Mesendoderm (in vitro differentiated cells): Measurements from ENCODE around the gene PPIF.

Source experiments
- DNase-seq: peaks from one replicate; pipeline ENCODE4 v3.0.0; 2013
- H2AK5ac ChIP-seq: 2 replicates; pipeline ENCODE4 v1.6.1; 2013; ENCODE audit warnings: low read length, inconsistent platforms
- H2BK120ac ChIP-seq: 2 replicates; pipeline ENCODE4 v1.6.1; 2013; ENCODE audit warnings: low read depth, mild to moderate bottlenecking, low read length, moderate library complexity, mixed read lengths
- H2BK15ac ChIP-seq: replicated peaks from 2 replicates; pipeline ENCODE4 v1.6.1; 2013; ENCODE audit warnings: low read depth, mild to moderate bottlenecking, moderate library complexity
- H2BK5ac ChIP-seq: 2 replicates; pipeline ENCODE4 v1.6.1; 2013; ENCODE audit warnings: low read length, inconsistent platforms
- H3K18ac ChIP-seq: 2 replicates; pipeline ENCODE4 v1.6.1; 2013; ENCODE audit warnings: mild to moderate bottlenecking, low read length, mixed read lengths
- H3K23ac ChIP-seq: one replicate; pipeline ENCODE4 v1.6.1; 2013; ENCODE audit warnings: low read length
- H3K27ac ChIP-seq: 2 replicates; pipeline ENCODE4 v1.5.1; 2013; ENCODE audit warnings: low read depth, mild to moderate bottlenecking, inconsistent platforms, low read length, moderate library complexity
- H3K27me3 ChIP-seq: 2 replicates; pipeline ENCODE4 v1.6.1; 2013; ENCODE audit warnings: low read length, control low read depth, mild to moderate bottlenecking, inconsistent platforms; ENCODE audit not compliant: insufficient read depth, poor library complexity
- H3K36me3 ChIP-seq: 2 replicates; pipeline ENCODE4 v1.6.1; 2013; ENCODE audit warnings: low read length, inconsistent platforms; ENCODE audit not compliant: control insufficient read depth, insufficient read depth
- H3K4ac ChIP-seq: one replicate; pipeline ENCODE4 v1.6.1; 2013; ENCODE audit warnings: low read depth, mild to moderate bottlenecking, low read length, moderate library complexity
- H3K4me1 ChIP-seq: 2 replicates; pipeline ENCODE4 v1.6.1; 2013; ENCODE audit warnings: low read depth, low read length, inconsistent platforms; ENCODE audit not compliant: control insufficient read depth
- H3K4me2 ChIP-seq: 2 replicates; pipeline ENCODE4 v1.6.1; 2013; ENCODE audit warnings: low read length
- H3K4me3 ChIP-seq: 2 replicates; pipeline ENCODE4 v1.5.1; 2013; ENCODE audit warnings: mild to moderate bottlenecking, low read length
- H3K56ac ChIP-seq: one replicate; pipeline ENCODE4 v1.6.1; 2013; ENCODE audit warnings: low read length
- H3K79me1 ChIP-seq: 2 replicates; pipeline ENCODE4 v1.6.1; 2013; ENCODE audit warnings: low read length, inconsistent platforms
- H3K79me2 ChIP-seq: 2 replicates; pipeline ENCODE4 v1.6.1; 2013; ENCODE audit warnings: mild to moderate bottlenecking, low read length; ENCODE audit not compliant: control insufficient read depth, insufficient read depth
- H3K9ac ChIP-seq: 2 replicates; pipeline ENCODE4 v1.6.1; 2013; ENCODE audit warnings: low read length, inconsistent platforms
- H4K5ac ChIP-seq: one replicate; pipeline ENCODE4 v1.6.1; 2013; ENCODE audit warnings: low read length
- H4K8ac ChIP-seq: one replicate; pipeline ENCODE4 v1.6.1; 2013; ENCODE audit warnings: low read depth, mild to moderate bottlenecking, control low read depth, low read length, moderate library complexity
- WGBS: extraction: QIAGEN DNeasy Blood & Tissue Kit; methylation state at CpG from one replicate; pipeline ENCODE4 v1.1.7; 2013; ENCODE audit warnings: low lambda C conversion rate, missing lambda C conversion rate; ENCODE audit not compliant: insufficient coverage; ENCODE audit errors: extremely low coverage; 5-methylcytosine and 5-hydroxymethylcytosine counted together

PPIF gene

GRCh38 chr10:79340646-79341244, 6.5 kb upstream of the PPIF start:
- no peak overlapping the region for H4K8ac ChIP-seq
- no CpG with 5 or more reads among the region's 5 CpGs for WGBS

GRCh38 chr10:79342295-79342761, 4.9 kb upstream of the PPIF start:
- H3K27ac ChIP-seq: no peak overlapping the region
- no peak overlapping the region for H3K18ac ChIP-seq
- no CpG with 5 or more reads among the region's 5 CpGs for WGBS
- no peak overlapping the region for H3K4me2 ChIP-seq
- H3K4ac ChIP-seq: no peak overlapping the region
- no peaks in the 10 kb centered on the region for H3K79me1 ChIP-seq
- DNase-seq: no peak
- no peak overlapping the region for H3K9ac ChIP-seq
- H2BK15ac ChIP-seq: no peak overlapping the region
- H2BK120ac ChIP-seq: no peak overlapping the region
- no peak overlapping the region for H2AK5ac ChIP-seq
- H3K56ac ChIP-seq: no peak overlapping the region
- H3K36me3 ChIP-seq: no peaks in the 10 kb centered on the region
- H3K27me3 ChIP-seq: no peaks in the 10 kb centered on the region
- no peak overlapping the region for H3K4me3 ChIP-seq
- no peaks in the 10 kb centered on the region for H3K4me1 ChIP-seq
- H2BK5ac ChIP-seq: no peak overlapping the region
- no peak overlapping the region for H4K5ac ChIP-seq
- H3K79me2 ChIP-seq: no peaks in the 10 kb centered on the region
- no peak overlapping the region for H4K8ac ChIP-seq
- no peak overlapping the region for H3K23ac ChIP-seq

More at GRCh38 chr10:79340646-79341244, 6.5 kb upstream of the PPIF start:
- no peaks in the 10 kb centered on the region for H3K4me1 ChIP-seq
- no peak overlapping the region for H2BK5ac ChIP-seq
- H3K18ac ChIP-seq: no peak overlapping the region
- H3K36me3 ChIP-seq: no peaks in the 10 kb centered on the region
- H4K5ac ChIP-seq: no peak overlapping the region
- H3K4me2 ChIP-seq: no peak overlapping the region
- no peak overlapping the region for H3K9ac ChIP-seq
- no peak overlapping the region for H2AK5ac ChIP-seq
- no peak overlapping the region for H3K27ac ChIP-seq
- no peak overlapping the region for H3K23ac ChIP-seq
- H3K4ac ChIP-seq: no peak overlapping the region
- no peak overlapping the region for H3K56ac ChIP-seq
- H3K79me1 ChIP-seq: no peaks in the 10 kb centered on the region
- DNase-seq: no peak
- no peaks in the 10 kb centered on the region for H3K27me3 ChIP-seq
- H3K4me3 ChIP-seq: no peak overlapping the region
- no peak overlapping the region for H2BK120ac ChIP-seq
- no peak overlapping the region for H2BK15ac ChIP-seq
- no peaks in the 10 kb centered on the region for H3K79me2 ChIP-seq

- H3K4me1 ChIP-seq: no peaks in the 10 kb centered on the region
- no peak overlapping the region for H3K9ac ChIP-seq
- no peak overlapping the region for H2BK15ac ChIP-seq
- no peaks in the 10 kb centered on the region for H3K79me1 ChIP-seq
- no peak overlapping the region for H4K5ac ChIP-seq
- DNase-seq: no peak
- H3K4ac ChIP-seq: no peak overlapping the region
- H2BK5ac ChIP-seq: no peak overlapping the region
- H3K36me3 ChIP-seq: no peaks in the 10 kb centered on the region
- H3K79me2 ChIP-seq: no peaks in the 10 kb centered on the region
- H2AK5ac ChIP-seq: no peak overlapping the region
- H3K4me3 ChIP-seq: no peak overlapping the region
- H2BK120ac ChIP-seq: no peak overlapping the region
- H3K27me3 ChIP-seq: no peaks in the 10 kb centered on the region
- H4K8ac ChIP-seq: no peak overlapping the region
- H3K23ac ChIP-seq: no peak overlapping the region
- H3K27ac ChIP-seq: no peak overlapping the region
- no peak overlapping the region for H3K56ac ChIP-seq
- H3K18ac ChIP-seq: no peak overlapping the region
- no CpG with 5 or more reads among the region's 10 CpGs for WGBS
- no peak overlapping the region for H3K4me2 ChIP-seq
These were observed 4.3 kb upstream of the PPIF start for GRCh38 chr10:79342811-79343561.

GRCh38 chr10:79344502-79345195, 2.6 kb upstream of the PPIF start:
- H3K23ac ChIP-seq: no peak overlapping the region
- no CpG with 5 or more reads among the region's 3 CpGs for WGBS
- no peak overlapping the region for H3K18ac ChIP-seq

GRCh38 chr10:79345241-79346011, 1.8 kb upstream of the PPIF start:
- Histone ChIP-seq H3K18ac (no peak overlapping the region), H3K23ac (no peak overlapping the region), H3K27me3 (no peaks in the 10 kb centered on the region), H3K4me3 (no peak overlapping the region), H2AK5ac (no peak overlapping the region), H2BK15ac (no peak overlapping the region), H3K36me3 (peaks cover 4% of the 10 kb centered on the region), H3K4me2 (no peak overlapping the region), H3K4me1 (peaks cover 4% of the 10 kb centered on the region), H3K79me2 (peaks cover 9% of the 10 kb centered on the region), H2BK120ac (no peak overlapping the region), H3K9ac (no peak overlapping the region), H4K8ac (no peak overlapping the region), H3K79me1 (peaks cover 14% of the 10 kb centered on the region), H3K27ac (no peak overlapping the region), H4K5ac (no peak overlapping the region), H2BK5ac (no peak overlapping the region), H3K56ac (no peak overlapping the region), H3K4ac (no peak overlapping the region)
- no peak for DNase-seq
- WGBS: no CpG with 5 or more reads among the region's 5 CpGs

More at GRCh38 chr10:79344502-79345195, 2.6 kb upstream of the PPIF start:
- DNase-seq: no peak
- Histone ChIP-seq H3K36me3 (peaks cover 3% of the 10 kb centered on the region), H3K4me1 (peaks cover 4% of the 10 kb centered on the region), H4K5ac (no peak overlapping the region), H3K4me3 (no peak overlapping the region), H3K9ac (no peak overlapping the region), H4K8ac (no peak overlapping the region), H3K4me2 (no peak overlapping the region), H3K79me1 (peaks cover 13% of the 10 kb centered on the region), H2AK5ac (no peak overlapping the region), H3K56ac (no peak overlapping the region), H3K27ac (no peak overlapping the region), H2BK5ac (no peak overlapping the region), H2BK120ac (no peak overlapping the region), H3K27me3 (no peaks in the 10 kb centered on the region), H3K79me2 (peaks cover 9% of the 10 kb centered on the region), H3K4ac (no peak overlapping the region), H2BK15ac (no peak overlapping the region)
